H9 (cell line): ENCODE measurements around the gene GLUL. TPM values are rescaled to one million over a fixed set of nuclear protein-coding genes. Genes with fewer than 3 reads are reported as not detected.

Experiments
- DNase-seq: peaks from one replicate; pipeline ENCODE4 v3.0.0-alpha.2; 2017
- H2AFZ ChIP-seq: one replicate; pipeline ENCODE4 v1.6.1; 2013; ENCODE audit warnings: mild to moderate bottlenecking, low read length, control low read depth, moderate library complexity
- H2AK5ac ChIP-seq: 2 replicates; pipeline ENCODE4 v1.6.1; 2013; ENCODE audit warnings: low read length, control low read depth, mixed read lengths; ENCODE audit not compliant: insufficient read length
- H2BK120ac ChIP-seq: one replicate; pipeline ENCODE4 v1.6.1; 2013; ENCODE audit warnings: low read depth, mild to moderate bottlenecking, low read length, control low read depth, inconsistent platforms; ENCODE audit not compliant: poor library complexity, severe bottlenecking
- H2BK12ac ChIP-seq: 2 replicates; pipeline ENCODE4 v1.6.1; 2013; ENCODE audit warnings: low read length, control low read depth, mixed read lengths, low read depth; ENCODE audit not compliant: insufficient read length
- H2BK15ac ChIP-seq: 2 replicates; pipeline ENCODE4 v1.6.1; 2013; ENCODE audit warnings: low read depth, low read length, control low read depth
- H2BK20ac ChIP-seq: one replicate; pipeline ENCODE4 v1.6.1; 2013; ENCODE audit warnings: low read depth, mild to moderate bottlenecking, low read length, control low read depth, inconsistent platforms; ENCODE audit not compliant: poor library complexity, severe bottlenecking
- H2BK5ac ChIP-seq: 2 replicates; pipeline ENCODE4 v1.6.1; 2013; ENCODE audit warnings: low read length, control low read depth, mixed read lengths; ENCODE audit not compliant: insufficient read length
- H3K14ac ChIP-seq: 2 replicates; pipeline ENCODE4 v1.6.1; 2013; ENCODE audit warnings: low read length, control low read depth; ENCODE audit not compliant: insufficient read depth
- H3K18ac ChIP-seq: 2 replicates; pipeline ENCODE4 v1.6.1; 2013; ENCODE audit warnings: low read depth, mild to moderate bottlenecking, mixed read lengths, low read length, control low read depth; ENCODE audit not compliant: insufficient read length
- H3K23ac ChIP-seq: 2 replicates; pipeline ENCODE4 v1.6.1; 2013; ENCODE audit warnings: low read length, control low read depth, mixed read lengths, low read depth; ENCODE audit not compliant: insufficient read length
- H3K23me2 ChIP-seq: 2 replicates; pipeline ENCODE4 v1.6.1; 2013; ENCODE audit warnings: low read depth, mild to moderate bottlenecking, mixed read lengths, low read length, control low read depth; ENCODE audit not compliant: insufficient read length, poor library complexity, severe bottlenecking
- H3K27ac ChIP-seq: 2 replicates; pipeline ENCODE4 v1.5.1; 2013; ENCODE audit warnings: low read length, control low read depth, mixed read lengths, low read depth; ENCODE audit not compliant: insufficient read length
- H3K27me3 ChIP-seq: 2 replicates; pipeline ENCODE4 v1.6.1; 2013; ENCODE audit warnings: low read length, control low read depth, inconsistent platforms; ENCODE audit not compliant: insufficient read depth
- H3K4ac ChIP-seq: 2 replicates; pipeline ENCODE4 v1.6.1; 2013; ENCODE audit warnings: low read depth, mild to moderate bottlenecking, control low read depth, inconsistent platforms, low read length, moderate library complexity
- H3K4me1 ChIP-seq: 2 replicates; pipeline ENCODE4 v1.6.1; 2013; ENCODE audit warnings: low read length, control low read depth, inconsistent platforms; ENCODE audit not compliant: insufficient read depth
- H3K4me2 ChIP-seq: 2 replicates; pipeline ENCODE4 v1.6.1; 2013; ENCODE audit warnings: low read length, control low read depth, mixed read lengths; ENCODE audit not compliant: insufficient read length, insufficient read depth
- H3K56ac ChIP-seq: 2 replicates; pipeline ENCODE4 v1.6.1; 2013; ENCODE audit warnings: low read depth, mild to moderate bottlenecking, mixed read lengths, low read length, control low read depth; ENCODE audit not compliant: insufficient read length
- H3K79me1 ChIP-seq: 2 replicates; pipeline ENCODE4 v1.6.1; 2013; ENCODE audit warnings: low read depth, mild to moderate bottlenecking, moderate library complexity, low read length, control low read depth, inconsistent platforms; ENCODE audit not compliant: insufficient read depth, poor library complexity, severe bottlenecking
- H3K79me2 ChIP-seq: 2 replicates; pipeline ENCODE4 v1.6.1; 2013; ENCODE audit warnings: low read length, control low read depth, inconsistent platforms; ENCODE audit not compliant: insufficient read depth
- H3K9ac ChIP-seq: 2 replicates; pipeline ENCODE4 v1.6.1; 2013; ENCODE audit warnings: low read length, control low read depth, mixed read lengths; ENCODE audit not compliant: insufficient read length; ENCODE audit errors: extremely low read depth
- H3K9me3 ChIP-seq: one replicate; pipeline ENCODE4 v1.6.1; 2013; ENCODE audit warnings: low read depth, low read length, inconsistent platforms; ENCODE audit not compliant: control insufficient read depth
- H3T11ph ChIP-seq: one replicate; pipeline ENCODE4 v1.6.1; 2013; ENCODE audit warnings: mild to moderate bottlenecking, low read length, control low read depth, inconsistent platforms
- H4K20me1 ChIP-seq: one replicate; pipeline ENCODE4 v1.6.1; 2013; ENCODE audit not compliant: control insufficient read depth, insufficient read length, insufficient read depth
- H4K5ac ChIP-seq: 2 replicates; pipeline ENCODE4 v1.6.1; 2013; ENCODE audit warnings: low read depth, mild to moderate bottlenecking, mixed read lengths, low read length, control low read depth; ENCODE audit not compliant: insufficient read length
- H4K8ac ChIP-seq: replicated peaks from 2 replicates; pipeline ENCODE4 v1.6.1; 2013; ENCODE audit warnings: low read length, control low read depth, mixed read lengths, low read depth; ENCODE audit not compliant: insufficient read length
- H4K91ac ChIP-seq: 2 replicates; pipeline ENCODE4 v1.6.1; 2013; ENCODE audit warnings: low read depth, mild to moderate bottlenecking, moderate library complexity, mixed read lengths, low read length, control low read depth; ENCODE audit not compliant: insufficient read length
- H3K27ac Mint-ChIP-seq, 3 experiments: 2 replicates in 2 of 3; 3 replicates in 1 of 3; pipeline ENCODE4 v1.8.0; 2020 to 2021; ENCODE audit warnings: mixed read lengths in 3 of 3, mild to moderate bottlenecking in 1 of 3, moderate library complexity in 1 of 3
- H3K27me3 Mint-ChIP-seq: 2 replicates; pipeline ENCODE4 v1.8.0; 2021; ENCODE audit warnings: low read depth, mild to moderate bottlenecking, moderate library complexity, mixed read lengths
- H3K36me3 Mint-ChIP-seq, 3 experiments: 2 replicates in 2 of 3; 3 replicates in 1 of 3; pipeline ENCODE4 v1.8.0; 2020 to 2021; ENCODE audit warnings: low read depth in 3 of 3, mixed read lengths in 3 of 3; ENCODE audit not compliant: insufficient read depth in 1 of 3
- H3K4me1 Mint-ChIP-seq, 2 experiments: 2 replicates each; pipeline ENCODE4 v1.8.0; 2020; ENCODE audit warnings: mixed read lengths in 2 of 2
- H3K4me3 Mint-ChIP-seq, 2 experiments: 2 replicates in 1 of 2; 3 replicates in 1 of 2; pipeline ENCODE4 v1.8.0; 2020 to 2021; ENCODE audit warnings: mild to moderate bottlenecking in 2 of 2, mixed read lengths in 2 of 2, moderate library complexity in 1 of 2
- H3K9me3 Mint-ChIP-seq, 2 experiments: 2 replicates in 1 of 2; 3 replicates in 1 of 2; pipeline ENCODE4 v1.8.0; 2020; ENCODE audit warnings: mild to moderate bottlenecking in 2 of 2, mixed read lengths in 2 of 2, moderate library complexity in 1 of 2
- WGBS: extraction: QIAGEN DNeasy Blood & Tissue Kit; methylation state at CpG from one replicate; pipeline ENCODE4 v1.1.7; 2013; ENCODE audit warnings: missing lambda C conversion rate, low lambda C conversion rate, mixed read lengths; ENCODE audit not compliant: insufficient read length; ENCODE audit errors: extremely low coverage; 5-methylcytosine and 5-hydroxymethylcytosine counted together
- total RNA-seq: library from RNA; stranded (reverse); gene quantifications from 2 replicates; pipeline ENCODE4 v1.2.1, GENCODE V29; 2021
- TF ChIP-seq, protein P1 (sequence below): fragments of 200-600 bp; sonication (generic); conservative IDR thresholded peaks from 3 replicates; pipeline ENCODE4 v1.8.0; 2021; ENCODE audit warnings: antibody characterized with exemption, mild to moderate bottlenecking

GLUL gene
- total RNA-seq, 1 experiment from 2014 or later: 332 TPM

DNA sequence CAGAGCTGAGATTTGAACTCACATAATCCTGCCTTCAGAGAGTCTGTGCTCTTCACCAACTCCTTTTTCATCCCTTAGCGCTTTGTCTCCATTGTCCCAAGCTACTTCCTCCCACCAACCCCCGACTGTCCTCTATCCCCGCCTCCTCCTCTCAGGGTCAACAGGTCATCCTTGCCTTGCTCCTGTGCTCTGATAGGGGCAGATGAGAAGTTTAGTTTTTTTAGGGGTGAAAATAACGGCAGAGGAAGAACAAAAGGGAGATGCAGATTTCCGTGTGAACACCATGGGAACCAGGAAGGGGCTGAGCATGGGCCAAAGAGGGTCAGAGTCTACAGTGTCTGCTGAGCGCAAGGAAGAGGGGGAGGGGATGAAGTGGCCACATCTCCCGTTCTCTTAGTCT, 31.9 kb downstream of the GLUL start:
- H3K4me1 Mint-ChIP-seq: peaks cover 33 to 48% of the 10 kb centered on the region in 2 experiments
- Histone ChIP-seq H2AK5ac (no peak overlapping the region), H2AFZ (peak overlapping the region; percentile 54), H3T11ph (no peak overlapping the region), H2BK12ac (no peak overlapping the region), H3K27ac (no peak overlapping the region), H3K4me1 (peaks cover 3% of the 10 kb centered on the region; the same call in 1 of the 2 replicates), H3K56ac (no peak overlapping the region), H3K9ac (no peak overlapping the region), H3K79me2 (no peaks in the 10 kb centered on the region), H2BK120ac (no peak overlapping the region), H4K91ac (no peak overlapping the region), H2BK20ac (no peak overlapping the region), H3K27me3 (no peaks in the 10 kb centered on the region), H3K14ac (no peak overlapping the region), H4K5ac (no peak overlapping the region), H4K8ac (no peak overlapping the region), H2BK15ac (no peak overlapping the region), H4K20me1 (no peaks in the 10 kb centered on the region), H3K4me2 (no peak overlapping the region), H3K18ac (no peak overlapping the region), H3K4ac (no peak overlapping the region), H3K23ac (no peak overlapping the region), H3K79me1 (no peaks in the 10 kb centered on the region), H2BK5ac (no peak overlapping the region), H3K23me2 (no peaks in the 10 kb centered on the region), H3K9me3 (no peaks in the 10 kb centered on the region)
- H3K9me3 Mint-ChIP-seq: no peaks in the 10 kb centered on the region; a peak in 1 of 5 replicates
- TF ChIP-seq, protein P1, sequence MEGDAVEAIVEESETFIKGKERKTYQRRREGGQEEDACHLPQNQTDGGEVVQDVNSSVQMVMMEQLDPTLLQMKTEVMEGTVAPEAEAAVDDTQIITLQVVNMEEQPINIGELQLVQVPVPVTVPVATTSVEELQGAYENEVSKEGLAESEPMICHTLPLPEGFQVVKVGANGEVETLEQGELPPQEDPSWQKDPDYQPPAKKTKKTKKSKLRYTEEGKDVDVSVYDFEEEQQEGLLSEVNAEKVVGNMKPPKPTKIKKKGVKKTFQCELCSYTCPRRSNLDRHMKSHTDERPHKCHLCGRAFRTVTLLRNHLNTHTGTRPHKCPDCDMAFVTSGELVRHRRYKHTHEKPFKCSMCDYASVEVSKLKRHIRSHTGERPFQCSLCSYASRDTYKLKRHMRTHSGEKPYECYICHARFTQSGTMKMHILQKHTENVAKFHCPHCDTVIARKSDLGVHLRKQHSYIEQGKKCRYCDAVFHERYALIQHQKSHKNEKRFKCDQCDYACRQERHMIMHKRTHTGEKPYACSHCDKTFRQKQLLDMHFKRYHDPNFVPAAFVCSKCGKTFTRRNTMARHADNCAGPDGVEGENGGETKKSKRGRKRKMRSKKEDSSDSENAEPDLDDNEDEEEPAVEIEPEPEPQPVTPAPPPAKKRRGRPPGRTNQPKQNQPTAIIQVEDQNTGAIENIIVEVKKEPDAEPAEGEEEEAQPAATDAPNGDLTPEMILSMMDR: no peak
- no peak overlapping the region for H3K4me3 Mint-ChIP-seq
- DNase-seq: peak; percentile 35
- no peaks in the 10 kb centered on the region for H3K27me3 Mint-ChIP-seq
- H3K27ac Mint-ChIP-seq: no peak overlapping the region; a peak in 2 of 7 replicates
- no peaks in the 10 kb centered on the region for H3K36me3 Mint-ChIP-seq
- WGBS: no CpG with 5 or more reads among the region's 7 CpGs
